Retinal pigment epithelial cell (primary cell): ENCODE results near the gene OR4D2.
A peak's percentile ranks its signal among the peaks of the same experiment; 100 is the strongest.

ENCODE experiments used
- DNase-seq: peaks from one replicate; pipeline ENCODE4 v3.0.0-alpha.2; 2010; ENCODE audit warnings: low read depth
- H3K4me3 ChIP-seq: 2 replicates; pipeline ENCODE4 v1.5.1; 2011; ENCODE audit warnings: mild to moderate bottlenecking, low read length, control low read depth, moderate library complexity
- CTCF ChIP-seq: conservative IDR thresholded peaks from 2 replicates; pipeline ENCODE4 v1.5.1; 2011; ENCODE audit warnings: low read depth, low read length, control low read depth, inconsistent platforms

Gene OR4D2

GRCh38 chr17:58205936-58206335 lies 39.2 kb downstream of the OR4D2 start:
- TF ChIP-seq CTCF, result no peak
- H3K4me3 ChIP-seq, result no peak overlapping the region
- DNase-seq, result no peak

GRCh38 chr17:58207451-58207850 lies 40.7 kb downstream of the OR4D2 start:
- TF ChIP-seq CTCF, result no peak
- no peak for DNase-seq
- no peak overlapping the region for H3K4me3 ChIP-seq

- H3K4me3 ChIP-seq, result no peak overlapping the region
- DNase-seq, result no peak
- no peak for TF ChIP-seq CTCF
These were observed 41.6 kb downstream of the OR4D2 start for GRCh38 chr17:58208344-58208743.

- DNase-seq, result no peak
- peak; percentile 24 for TF ChIP-seq CTCF
- H3K4me3 ChIP-seq, result no peak overlapping the region
These were observed 44.1 kb downstream of the OR4D2 start for GRCh38 chr17:58210922-58211321.

GRCh38 chr17:58215685-58216084 lies 48.9 kb downstream of the OR4D2 start:
- no peak for TF ChIP-seq CTCF

GRCh38 chr17:58217766-58218165 lies 51.0 kb downstream of the OR4D2 start:
- no peak for TF ChIP-seq CTCF
- DNase-seq, result no peak
- H3K4me3 ChIP-seq, result no peak overlapping the region

More at GRCh38 chr17:58215685-58216084, 48.9 kb downstream of the OR4D2 start:
- no peak for DNase-seq
- no peak overlapping the region for H3K4me3 ChIP-seq

- peak; percentile 56 for DNase-seq
- peak; percentile 54 for TF ChIP-seq CTCF
- peak within 1 kb of the TSS; percentile 76 for H3K4me3 ChIP-seq
These were observed 52.4 kb downstream of the OR4D2 start, which contains the start of gene MKS1 for GRCh38 chr17:58219007-58219788. Gene MKS1 (minus strand): TSS chr17:58219255. CDS start chr17:58219230, 25 bp downstream.
